ENCODE measurements around the gene MARCHF10.
"Not testable (repeated sequence)": the region's sequence is repeated elsewhere in the genome, so short reads cannot be mapped to it uniquely, and the experiment has no call there.

The MARCHF10 gene

DNA sequence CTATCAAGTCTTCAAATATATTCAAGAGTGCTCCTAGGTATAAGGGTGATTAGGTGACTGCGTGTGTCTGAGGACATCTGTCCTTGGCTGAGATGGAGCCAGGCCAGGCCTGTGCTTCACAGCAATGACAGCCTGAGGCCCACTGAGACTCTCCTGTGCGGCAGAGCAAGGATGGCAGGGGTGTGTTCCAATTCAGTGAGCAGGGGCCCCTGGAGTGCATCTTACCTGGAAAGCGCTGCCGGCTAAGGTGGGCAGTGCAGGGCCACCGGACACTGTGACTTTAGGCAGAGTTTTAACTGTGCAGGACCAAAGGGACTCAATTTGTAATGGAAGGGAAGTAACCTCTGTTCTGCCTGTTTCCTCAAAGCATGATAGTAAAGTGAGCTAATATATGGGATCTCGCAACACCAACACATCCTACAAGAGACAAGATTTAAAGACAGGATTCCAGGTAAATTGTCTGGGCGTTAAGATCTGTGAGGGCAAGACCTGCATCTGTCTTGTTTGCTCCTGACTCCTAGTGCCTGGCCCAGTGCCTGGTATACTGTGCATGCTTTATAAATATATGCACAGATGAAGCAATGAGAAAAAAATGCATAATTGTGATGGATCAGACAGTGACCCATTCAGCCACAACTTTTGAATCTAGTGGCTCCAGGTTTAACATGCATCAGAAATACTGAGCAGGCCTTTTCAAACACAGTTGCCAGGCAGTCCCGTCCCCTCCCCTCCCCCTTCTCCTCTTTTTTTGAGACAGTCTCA lies 93.9 kb downstream of the MARCHF10 start:
- DNase-seq: no peak

DNA sequence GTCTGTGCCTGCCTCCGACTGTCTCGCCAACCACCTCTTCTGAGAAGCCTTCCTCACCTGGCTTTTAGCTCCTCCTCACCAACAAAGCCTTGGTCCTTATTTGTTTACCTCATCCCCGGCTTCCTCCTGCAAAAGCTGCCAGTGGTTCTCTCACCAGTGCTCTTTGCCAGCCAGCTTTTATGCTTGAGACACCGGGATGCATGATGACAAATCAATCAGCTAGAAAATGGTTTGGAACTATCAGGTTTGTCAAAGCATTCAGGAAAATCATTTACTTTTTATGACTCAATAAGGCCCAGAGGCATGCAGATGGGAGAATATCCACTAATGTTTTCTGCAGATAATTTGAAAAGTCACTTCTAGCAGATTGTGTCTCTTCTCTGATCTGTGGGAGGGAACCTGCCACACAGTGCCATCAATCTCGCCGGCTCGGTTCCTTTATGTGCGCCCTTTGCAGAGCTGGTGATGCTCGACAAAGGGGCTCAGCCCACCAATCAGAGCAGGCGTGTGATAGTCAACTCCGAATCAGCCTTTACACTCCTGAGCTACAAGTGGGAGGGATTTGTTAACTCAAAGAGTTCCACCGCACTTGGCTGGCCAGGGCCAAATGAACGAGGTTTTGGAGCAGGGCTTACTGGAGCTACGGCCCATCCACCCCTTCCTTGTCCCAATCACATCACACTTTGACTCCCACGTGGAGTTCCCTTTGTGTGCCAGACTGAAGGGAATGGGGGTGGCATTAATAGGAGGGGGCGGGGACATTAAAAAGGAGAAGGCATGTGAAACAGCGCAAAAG lies 94.8 kb downstream of the MARCHF10 start:
- peak; percentile 70 for DNase-seq

DNA sequence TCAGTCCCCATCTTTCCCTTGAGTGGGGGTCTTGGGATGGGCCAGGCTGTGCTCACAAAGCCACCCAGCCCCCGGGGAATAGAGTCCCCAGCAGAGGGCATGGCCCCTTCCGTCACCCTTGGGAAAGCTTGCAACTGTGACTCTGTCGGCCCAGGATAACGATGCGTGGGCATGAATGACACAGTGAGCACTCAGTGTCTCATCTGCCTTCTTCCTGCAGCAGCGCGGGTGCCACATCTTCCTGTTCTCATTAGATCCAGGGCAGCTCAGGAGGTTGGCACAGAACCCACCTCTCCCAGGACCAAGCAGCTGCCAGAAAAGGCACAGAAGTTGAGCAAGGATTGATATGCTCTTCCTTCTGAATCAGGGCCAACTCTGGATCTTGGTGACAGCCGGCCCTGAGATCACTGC lies 95.9 kb downstream of the MARCHF10 start:
- no peak for DNase-seq

DNA sequence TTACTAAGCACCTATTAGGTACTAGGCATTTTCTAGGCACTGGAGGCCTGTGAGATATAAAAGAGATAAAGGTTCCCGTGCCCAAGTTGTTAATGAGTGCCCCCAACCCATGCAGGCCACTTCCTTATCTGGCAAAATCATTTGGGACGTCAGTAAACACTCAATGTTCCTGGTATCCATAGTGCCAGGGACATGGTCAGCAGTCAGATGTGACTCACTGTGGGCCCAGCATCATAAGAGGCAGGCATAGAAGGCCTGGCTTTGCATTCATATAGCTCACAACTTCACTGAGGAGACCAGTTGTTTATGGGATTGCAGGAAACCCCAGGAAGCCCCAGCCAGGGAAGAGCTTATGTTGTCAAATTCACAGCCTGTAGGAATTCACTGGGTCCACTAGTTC lies 99.5 kb downstream of the MARCHF10 start:
- no peak for DNase-seq

DNA sequence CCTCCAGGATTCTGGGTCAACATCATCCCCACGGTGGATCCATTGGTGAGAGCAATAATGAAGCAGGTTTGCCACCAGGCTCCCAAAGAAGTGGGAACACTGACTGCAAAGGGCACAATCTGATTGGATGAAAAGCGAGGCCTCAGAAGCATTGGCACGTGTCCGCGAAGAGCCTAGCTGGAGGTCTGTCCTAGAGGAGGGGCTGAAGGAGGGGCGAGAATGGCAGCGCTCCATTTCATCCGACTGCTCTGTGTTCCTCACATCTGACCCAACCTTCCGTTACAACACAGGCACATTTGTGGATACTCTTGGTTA lies 100.7 kb downstream of the MARCHF10 start:
- DNase-seq: no peak

DNA sequence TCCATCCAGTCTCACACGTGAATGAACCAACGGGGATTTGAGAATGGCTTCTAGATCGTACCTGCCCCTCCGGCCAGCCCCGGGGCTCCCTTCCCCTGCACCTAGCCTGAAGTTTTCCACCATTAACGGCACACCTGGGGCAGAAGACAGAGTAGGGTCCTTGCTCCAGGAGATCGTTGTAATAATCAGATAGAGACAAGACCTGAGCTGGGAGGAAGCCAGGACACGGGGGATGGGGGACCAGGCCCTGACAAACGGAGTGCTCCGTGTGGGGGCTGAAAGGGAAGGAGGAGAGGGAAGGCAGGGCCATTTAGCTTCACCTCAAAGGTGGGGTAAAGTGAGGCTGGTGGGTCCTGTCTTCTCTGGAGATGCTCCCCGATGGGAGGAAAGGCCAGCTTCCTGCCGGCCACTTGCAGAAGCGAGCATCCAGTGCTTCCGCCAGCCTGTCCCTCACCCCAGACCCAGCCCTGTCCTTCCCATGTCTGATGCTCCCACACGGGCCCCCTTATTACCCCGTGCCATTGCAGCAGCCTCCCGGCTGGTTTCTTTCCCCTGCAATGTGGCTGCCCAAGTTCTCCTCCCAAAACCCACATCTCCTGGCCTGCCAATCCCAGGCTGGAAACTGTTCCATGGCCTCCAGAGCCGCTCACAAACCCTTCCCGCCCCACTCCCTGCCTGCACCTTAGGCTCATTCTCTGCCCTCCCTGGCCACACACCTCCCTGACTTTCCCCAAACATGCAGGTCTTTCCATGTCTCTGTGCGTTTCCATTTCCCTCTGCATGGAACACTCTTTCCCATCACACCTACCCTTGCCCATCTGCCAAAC lies 101.3 kb downstream of the MARCHF10 start:
- no peak for DNase-seq

DNA sequence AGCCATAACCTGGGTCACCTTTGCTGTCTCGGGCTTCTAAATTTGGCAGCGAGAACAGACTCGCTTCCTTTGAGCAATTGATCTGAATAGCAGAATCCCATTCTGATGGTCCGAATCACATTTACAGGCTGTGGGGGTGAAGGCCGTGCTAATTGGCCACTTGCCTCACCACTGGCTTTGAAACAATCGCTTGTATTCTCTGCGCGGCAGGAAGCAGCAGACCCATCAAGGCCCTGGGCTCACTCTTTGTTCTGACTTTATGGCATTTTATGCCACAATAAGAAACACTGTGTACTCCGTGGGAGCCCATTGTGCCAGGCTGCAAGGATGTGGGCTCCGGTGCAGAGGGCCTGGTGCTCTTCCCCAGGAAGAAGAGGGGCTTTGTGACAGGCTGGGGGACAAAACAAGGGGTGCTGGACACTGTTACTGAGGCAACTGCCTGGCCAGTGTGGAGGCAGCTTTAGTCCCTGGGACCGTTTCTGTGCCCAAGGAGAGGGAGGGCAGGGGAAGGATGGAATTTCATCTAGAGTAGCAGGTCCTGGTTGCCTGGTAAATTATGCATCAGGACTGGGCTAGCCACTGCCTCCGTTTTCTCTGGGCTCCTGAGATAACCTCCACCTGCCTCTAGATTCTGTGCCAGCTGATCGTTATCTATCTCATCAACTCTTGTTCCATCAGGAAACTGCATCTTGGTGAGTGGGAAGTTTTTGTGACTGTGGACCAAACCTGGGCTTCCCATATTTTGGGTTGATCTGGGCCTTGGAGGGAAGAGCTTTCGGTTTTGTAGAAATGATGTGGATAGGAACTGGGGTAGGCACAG lies 102.1 kb downstream of the MARCHF10 start:
- no peak for DNase-seq

DNA sequence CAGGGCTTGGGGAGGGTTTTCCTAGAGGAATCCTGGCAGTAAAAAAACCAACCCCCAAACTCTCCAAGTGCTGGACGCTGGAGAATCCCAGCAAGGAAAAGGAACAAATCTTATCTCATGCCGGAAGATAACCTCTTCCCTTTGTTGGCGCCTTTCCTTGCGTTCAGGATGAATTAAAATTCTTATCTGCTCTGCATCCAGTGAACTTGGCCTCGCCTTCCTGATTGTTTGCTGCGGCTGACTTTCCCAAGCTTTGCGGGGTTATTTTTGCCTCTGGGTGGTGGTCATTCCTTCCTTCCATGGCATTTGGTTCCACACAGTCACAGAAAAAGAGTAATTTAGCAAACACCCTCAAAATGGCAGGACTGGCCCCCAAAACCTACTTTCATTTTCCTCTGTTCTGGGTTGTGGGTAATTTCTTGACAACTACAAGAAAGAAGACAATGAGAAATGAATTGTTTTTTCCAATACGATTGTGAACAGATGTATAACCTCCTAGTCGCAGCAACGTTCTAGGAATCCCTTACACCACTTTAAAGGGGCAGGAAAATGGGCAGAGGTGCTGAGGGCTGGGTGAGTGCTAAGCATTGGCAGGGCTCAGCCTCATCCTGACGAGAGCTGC lies 102.8 kb downstream of the MARCHF10 start:
- no peak for DNase-seq

DNA sequence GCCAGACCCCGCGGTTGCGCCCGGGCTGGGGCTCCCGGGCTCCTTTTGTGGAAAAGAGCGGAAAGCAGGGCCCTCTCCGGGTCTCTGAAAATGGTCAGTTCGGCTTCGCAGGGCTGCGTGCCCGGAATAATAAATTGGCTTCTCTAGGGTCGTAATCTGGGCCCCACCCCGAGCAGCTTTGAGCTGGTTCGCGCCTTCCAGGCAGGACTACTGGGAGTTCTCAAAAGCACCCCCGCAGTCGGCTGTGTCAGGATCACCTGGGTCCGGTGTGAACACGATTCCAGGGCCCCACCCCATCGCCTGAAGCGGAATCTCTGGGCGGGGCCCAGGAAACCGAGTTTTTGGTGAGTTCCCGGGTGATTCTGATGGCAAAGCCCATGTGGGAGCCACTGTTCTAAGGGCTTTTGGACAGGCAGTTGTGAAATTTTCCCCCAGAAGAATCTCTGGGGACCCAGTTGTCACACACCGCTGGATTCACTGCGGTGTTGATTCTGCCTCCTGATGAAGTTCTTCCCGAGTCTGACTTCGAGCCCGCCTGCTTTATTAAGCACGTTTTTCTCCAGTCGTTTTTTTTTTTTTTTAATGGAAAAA lies 103.6 kb downstream of the MARCHF10 start:
- peak; percentile 77 for DNase-seq

DNA sequence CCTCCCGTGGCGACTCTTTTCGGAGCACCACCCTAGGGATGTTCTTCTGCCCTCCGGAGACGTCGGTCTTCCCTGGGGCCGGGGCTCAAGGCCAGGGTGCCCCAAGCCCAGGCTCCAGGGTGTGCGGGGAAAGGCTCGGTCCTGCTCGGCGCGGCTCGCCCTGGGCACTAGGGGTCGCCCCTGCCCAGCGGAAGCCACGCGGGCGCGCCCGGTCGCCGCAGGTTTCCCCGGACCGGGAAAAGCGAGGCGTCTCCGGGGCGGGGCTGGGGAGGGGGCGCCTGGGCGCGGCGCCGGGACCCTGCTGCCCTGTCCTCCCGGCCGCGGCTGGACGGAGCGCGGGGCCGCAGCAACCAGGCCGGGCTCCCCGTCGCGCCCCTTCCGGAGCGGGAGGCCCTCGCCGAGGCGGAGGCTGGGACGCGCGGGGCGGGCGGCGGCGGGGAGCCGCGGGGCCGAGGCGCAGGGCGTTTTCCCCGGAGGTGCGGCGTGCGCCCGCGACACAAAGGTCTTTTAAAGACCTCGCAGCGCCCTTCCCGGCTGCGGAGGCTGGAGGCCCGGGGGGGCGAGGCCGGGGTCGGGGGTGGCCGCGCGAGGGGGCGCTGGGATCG lies 104.2 kb downstream of the MARCHF10 start:
- peak; percentile 88 for DNase-seq

DNA sequence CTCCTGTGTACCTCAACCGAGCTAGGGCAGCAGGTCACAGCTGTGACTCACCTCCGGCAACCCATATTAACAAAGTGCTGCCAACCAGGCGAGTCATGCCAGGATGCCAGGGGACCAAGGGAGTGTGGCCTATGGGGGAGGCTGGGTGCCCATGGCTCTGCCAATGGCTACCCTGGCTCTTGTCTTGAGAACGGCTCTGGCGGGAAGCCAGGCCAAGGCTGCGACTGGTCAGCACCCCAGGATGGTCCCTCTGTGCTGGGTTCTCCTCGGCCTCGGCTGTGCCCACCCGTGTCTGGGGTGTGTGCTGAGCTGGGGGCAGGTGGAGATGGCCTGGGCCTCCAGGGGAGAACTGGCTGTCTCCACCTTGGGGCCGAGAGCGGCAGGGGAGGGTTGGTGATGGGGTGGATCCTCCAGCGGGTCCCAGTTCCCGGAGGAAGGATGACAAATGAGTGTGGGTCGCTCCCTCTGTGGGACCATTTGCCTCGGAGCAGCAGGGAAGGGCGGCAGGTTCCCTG lies 104.8 kb downstream of the MARCHF10 start:
- no peak for DNase-seq

DNA sequence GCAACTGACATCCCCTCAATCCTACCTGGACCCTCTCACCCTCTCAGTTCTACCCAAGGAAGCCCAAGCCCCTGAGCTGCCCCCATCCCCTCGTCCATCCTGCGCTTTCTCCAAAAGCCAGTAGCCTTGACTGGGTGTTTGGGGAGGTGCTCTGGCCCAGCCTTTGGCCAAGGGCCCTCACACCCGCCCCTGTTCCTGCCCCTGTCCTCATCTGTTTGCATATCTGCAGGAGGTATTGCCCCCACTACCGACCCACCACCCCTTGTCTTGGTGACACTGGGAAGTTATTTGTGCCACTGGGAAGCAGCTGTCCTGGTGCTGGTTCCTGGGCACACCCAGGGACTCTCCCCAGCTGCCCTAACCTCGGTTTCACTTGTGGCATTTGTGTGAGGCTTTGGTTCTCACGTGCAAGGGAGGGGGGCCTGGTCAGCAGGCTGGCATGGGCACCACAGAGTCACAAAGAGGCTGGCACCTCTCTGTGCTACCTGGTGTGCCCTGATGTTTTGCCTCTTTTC lies 105.3 kb downstream of the MARCHF10 start:
- no peak for DNase-seq

DNA sequence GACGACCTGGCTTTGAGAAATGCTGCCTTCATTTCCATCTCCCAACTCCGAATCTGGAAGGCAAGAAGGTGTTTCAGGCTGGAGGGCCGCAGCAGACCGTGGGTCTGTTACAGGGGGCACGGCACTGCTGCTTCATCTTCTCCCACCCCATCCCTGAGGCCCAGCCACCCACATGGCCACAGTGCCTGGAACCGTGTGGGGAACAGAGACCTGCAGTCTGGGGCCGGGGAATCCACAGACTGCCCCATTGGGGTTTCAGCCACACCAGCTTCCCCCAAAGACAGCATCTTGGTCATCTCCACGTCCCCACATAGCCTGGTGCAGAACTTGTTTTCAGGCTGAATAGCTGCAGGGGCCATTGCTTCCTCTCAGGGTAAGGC lies 106.4 kb downstream of the MARCHF10 start:
- no peak for DNase-seq

DNA sequence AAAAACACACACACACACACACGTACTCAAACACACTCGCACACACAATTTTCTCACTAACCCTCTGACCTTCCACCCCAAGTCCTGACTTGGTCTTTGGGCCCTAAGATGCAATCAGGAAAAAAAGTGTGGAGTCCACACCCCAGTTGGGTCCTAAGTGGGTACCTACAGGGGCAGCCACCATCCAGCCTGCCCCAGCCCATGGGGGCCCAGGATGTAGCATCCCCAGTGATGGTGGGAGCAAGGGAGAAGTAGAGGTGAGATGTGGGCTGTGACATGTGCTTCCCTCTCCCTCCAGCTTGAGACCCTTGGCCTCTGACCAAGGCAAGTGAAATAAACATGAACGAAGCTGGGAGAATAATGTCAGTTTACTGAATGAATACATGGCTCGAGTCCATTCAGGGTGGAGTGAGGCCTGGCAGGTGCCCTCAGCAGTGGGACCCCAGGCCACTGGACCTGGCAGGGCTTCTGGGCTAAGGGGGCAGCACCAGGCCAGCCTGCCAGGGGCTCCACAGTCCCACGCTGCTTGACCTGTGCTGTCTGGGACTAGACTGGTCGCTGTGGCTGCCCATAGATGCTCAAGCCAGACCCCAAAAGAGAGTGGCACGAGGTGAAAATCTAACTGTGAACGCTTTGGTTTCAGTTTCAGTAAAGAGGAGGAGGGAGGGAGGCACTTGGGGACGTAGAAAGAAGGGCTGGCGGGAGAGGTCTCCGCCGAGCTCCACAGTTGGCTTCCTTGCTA lies 107.0 kb downstream of the MARCHF10 start:
- no peak for DNase-seq

DNA sequence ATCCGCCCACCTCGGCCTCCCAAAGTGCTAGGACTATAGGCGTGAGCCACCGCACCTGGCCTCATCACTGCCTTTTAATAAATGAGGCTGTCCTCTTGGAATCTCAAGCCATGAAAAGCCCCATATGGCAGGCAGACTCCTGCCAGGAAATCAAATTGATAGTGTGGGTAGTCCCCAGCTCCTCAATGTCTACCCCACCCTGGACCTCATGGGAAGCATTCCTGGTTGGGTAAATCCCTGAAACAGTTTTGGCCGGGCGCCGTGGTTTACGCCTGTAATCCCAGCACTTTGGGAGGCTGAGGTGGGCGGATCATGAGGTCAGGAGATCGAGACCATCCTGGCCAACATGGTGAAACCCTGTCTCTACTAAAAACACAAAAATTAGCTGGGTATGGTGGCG lies 109.7 kb downstream of the MARCHF10 start:
- not testable (repeated sequence) for DNase-seq

DNA sequence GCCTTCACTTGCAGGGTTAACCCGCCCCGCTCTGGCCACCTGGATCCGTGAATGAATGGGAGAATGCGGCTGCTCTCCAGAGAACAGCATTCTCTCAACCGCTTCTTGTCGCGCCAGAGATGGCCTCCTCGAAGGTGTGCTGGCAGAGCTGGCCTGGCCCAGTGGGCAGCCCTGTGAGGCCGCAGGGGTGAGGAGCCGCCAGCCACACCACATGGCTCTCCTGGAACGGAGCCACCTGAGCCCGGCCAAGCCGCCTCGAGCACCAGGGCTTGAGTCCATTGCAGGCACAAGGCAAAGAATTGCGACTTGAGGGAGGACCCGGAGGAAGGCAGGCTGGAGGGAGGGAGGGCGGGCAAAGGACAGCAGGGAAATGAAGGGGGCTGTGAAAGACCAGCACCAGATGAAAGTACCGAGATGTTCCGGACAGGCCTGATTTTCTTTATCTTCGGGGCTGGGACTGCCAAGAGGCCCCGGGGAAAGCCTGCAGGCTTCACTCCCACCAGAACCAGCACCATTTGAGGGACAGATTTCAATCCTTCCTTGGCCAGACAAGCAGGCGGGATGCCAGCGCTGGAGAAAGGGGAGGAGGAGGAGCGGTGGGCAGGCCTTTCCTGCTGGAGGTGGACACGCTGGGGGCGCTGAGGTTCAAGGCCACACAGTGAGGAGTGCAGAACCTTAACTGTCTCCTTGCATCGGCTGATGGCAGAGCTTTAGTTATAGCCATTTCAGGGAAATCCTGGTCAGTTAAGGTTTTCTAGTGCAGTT lies 111.2 kb downstream of the MARCHF10 start:
- no peak for DNase-seq

DNA sequence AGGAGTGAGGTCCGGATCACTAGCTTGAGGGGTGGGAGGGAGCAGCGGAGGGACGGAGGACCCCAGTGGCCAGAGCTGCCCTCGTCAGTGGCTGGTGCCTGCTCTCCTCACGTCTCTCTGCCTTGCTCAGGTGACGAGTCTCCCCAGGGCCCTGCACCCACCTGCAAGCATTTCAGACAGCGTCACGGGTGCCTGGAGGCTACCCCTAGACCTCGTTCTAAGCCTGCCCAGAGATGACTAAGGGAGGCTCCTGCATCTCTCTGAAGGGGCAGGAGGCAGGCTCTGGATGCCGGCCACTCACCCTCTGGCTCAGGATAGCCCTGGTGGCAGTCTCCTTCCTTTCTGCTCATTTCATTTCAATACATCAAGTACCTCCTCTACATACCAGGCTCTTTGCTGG lies 111.9 kb downstream of the MARCHF10 start:
- DNase-seq: no peak

DNA sequence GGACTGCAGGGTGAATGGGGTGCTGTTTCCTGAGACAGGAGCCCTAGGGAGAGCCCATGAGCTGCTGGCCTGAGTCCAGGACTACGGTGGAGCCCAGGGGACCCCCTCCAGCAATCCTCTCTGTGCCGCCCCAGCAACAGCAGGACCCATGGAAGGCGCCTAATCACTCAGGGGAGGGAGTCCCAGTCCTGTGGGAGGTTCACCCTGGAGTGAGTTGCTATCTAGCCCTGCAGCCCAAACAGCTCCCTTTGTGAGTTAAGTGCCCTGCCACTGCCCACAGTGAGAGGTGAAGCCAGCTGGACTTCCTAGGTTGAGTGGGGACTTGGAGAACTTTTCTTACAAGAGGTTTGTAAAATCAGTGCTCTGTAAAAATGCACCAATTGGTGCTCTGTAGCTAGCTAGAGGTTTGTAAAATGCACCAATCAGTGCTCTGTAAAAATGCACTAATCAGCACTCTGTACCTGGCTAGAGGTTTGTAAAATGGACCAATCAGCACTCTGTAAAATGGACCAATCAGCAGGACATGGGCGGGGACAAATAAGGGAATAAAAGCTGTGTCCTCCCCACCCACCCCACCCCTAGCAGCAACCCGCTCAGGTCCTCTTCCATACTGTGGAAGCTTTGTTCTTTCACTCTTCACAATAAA lies 112.9 kb downstream of the MARCHF10 start:
- not testable (repeated sequence) for DNase-seq

All from right forelimb (tissue), 1 donor.